GM21619 (cell line): ENCODE data around the gene SOAT2.
"Not testable (repeated sequence)": the region's sequence is repeated elsewhere in the genome, so short reads cannot be mapped to it uniquely, and the experiment has no call there.

ENCODE experiments used
- ATAC-seq: cut with Tn5 transposase; IDR thresholded peaks from one replicate; pipeline ENCODE4 v1.9.1; 2021; ENCODE audit not compliant: unreplicated experiment

The SOAT2 gene

GRCh38 chr12:53131844-53132243, 28.6 kb downstream of the SOAT2 start:
- no peak for ATAC-seq

- ATAC-seq: no peak
These were observed 30.4 kb downstream of the SOAT2 start for GRCh38 chr12:53133722-53134121.

DNA sequence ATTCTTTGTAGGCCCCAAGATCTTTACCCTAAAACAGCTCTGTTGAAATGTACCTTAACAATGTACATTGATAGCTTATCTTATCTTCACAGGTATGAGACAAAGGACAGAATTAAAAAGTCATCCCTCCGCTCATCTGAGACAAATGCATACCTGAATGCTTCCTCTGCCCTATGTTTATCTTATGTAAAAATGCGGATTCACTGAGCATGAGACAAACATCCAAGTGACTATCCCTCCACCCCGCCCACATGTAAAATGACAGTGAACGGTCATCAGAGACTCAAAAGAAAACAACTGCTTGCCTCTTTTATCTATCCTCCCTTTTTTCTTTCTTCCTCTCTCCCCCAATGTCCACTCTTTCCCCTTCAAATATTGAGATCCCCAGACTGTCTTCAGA, 40.1 kb downstream of the SOAT2 start:
- no peak for ATAC-seq

DNA sequence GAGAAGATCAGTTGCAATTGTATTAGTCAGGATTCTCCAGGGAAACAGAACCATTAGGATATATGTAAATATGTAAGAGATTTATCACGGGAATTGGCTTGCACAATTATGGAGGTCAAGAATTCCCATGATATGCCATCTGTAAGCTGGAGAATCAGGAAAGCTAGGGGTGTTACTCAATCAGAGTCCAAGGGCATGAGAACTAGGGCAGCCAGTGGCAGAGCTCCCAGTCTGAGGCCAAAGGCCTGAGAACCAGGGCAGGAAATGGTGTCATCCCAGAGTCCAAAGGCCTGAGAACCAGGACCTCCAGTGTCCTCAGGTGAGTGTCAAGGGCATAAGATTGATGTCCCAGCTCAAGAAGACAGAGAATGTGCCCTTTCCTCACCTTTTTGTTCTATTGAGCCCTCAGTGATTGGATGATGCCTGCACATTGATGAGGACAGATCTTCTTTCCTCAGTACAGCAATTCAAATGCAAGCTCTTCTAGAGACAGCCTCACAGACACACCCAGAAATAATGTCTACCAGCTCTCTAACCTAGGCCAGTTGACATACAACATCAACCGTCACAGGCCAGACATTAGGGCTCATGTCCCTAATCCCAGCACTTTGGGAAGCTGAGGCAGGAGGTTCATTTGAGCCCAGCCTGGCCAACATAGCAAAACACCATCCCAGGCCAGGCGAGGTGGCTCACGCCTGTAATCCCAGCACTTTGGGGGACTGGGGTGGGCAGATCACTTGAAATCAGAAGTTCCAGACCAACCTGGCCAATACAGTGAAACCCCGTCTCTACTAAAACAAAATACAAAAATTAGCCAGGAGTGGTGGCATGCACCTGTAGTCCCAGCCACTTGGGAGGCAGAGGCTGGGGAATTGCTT, 42.3 kb downstream of the SOAT2 start:
- no peak for ATAC-seq

DNA sequence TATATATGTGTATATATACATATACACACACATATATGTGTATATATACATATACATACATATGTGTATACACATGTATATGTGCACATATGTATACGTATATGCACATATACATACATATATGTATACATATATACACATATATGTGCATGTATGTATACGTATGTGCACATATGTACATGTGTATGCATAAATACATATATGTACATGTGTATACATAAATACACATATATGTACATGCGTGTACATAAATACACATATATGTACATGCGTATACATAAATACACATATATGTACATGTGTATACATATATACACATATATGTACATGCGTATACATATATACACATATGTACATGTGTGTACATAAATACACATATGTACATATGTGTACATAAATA, 43.9 kb downstream of the SOAT2 start:
- ATAC-seq: no peak

DNA sequence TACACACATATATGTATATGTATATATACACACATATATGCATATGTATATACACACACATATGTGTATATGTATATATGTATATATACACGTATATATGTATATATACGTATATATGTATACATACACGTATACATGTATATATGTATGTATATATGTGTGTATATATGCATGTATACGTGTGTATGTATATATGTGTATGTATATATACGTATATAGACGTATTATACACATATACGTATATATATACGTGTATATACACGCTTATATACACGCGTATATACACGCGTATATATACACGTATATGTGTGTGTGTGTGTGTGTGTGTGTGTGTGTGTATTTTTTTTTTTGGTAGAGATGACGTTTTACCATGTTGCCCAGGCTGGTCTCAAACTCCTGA, 44.4 kb downstream of the SOAT2 start:
- no peak for ATAC-seq

- ATAC-seq: no peak
These were observed 47.8 kb downstream of the SOAT2 start for GRCh38 chr12:53151039-53151438.

GRCh38 chr12:53152390-53152789, 49.1 kb downstream of the SOAT2 start:
- no peak for ATAC-seq

- ATAC-seq: no peak
These were observed 56.0 kb downstream of the SOAT2 start for GRCh38 chr12:53159195-53159839.

GRCh38 chr12:53160000-53160399, 56.7 kb downstream of the SOAT2 start:
- ATAC-seq: no peak

DNA sequence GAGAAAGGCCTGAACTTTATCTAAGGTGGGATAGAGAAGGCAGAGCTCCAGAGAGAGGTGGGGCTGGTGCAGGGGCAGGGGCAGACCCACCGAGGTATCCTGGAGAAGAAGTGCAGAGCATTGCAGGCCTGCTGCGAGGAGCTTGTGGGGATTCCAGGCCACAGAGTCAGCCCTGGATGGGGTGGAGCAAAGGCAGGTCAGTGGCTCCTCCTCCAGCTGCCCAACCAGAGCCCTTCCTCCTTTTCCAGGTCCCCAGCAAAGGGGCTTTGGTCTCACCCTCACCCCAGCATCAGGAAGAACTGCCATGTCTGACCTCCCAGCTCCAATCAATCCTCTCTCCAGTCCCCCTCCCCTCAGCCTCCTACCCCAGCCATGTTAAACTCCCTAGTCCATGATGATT, 57.4 kb downstream of the SOAT2 start:
- ATAC-seq: no peak

GRCh38 chr12:53161119-53161911, 58.0 kb downstream of the SOAT2 start:
- ATAC-seq: no peak

- ATAC-seq: not testable (repeated sequence)
These were observed 59.7 kb downstream of the SOAT2 start for GRCh38 chr12:53163008-53163407.

DNA sequence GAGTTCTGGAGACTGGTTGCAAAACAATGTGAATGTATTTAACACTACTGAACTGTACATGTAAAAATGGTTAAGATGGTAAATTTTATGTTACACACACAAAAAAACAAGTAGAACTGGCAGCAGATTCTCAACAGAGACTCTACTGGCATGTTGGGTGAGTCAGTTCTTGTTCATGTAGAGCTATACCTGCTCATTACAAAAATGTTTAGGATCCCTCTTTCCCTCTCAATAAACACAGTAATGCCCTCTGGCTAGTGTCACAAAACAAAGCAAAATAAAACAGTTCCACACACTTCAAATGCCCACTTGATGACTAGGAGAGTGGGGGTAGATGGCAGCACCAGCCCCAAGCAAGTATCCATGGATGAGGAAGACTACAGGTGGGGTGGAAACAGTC, 63.6 kb downstream of the SOAT2 start:
- no peak for ATAC-seq

- ATAC-seq: no peak
These were observed 66.4 kb downstream of the SOAT2 start for GRCh38 chr12:53169644-53170043.

- no peak for ATAC-seq
These were observed 66.9 kb downstream of the SOAT2 start for GRCh38 chr12:53170215-53170614.

GRCh38 chr12:53170876-53171724, 67.8 kb downstream of the SOAT2 start:
- no peak for ATAC-seq

- ATAC-seq: no peak
These were observed 68.5 kb downstream of the SOAT2 start for GRCh38 chr12:53171725-53172329.

DNA sequence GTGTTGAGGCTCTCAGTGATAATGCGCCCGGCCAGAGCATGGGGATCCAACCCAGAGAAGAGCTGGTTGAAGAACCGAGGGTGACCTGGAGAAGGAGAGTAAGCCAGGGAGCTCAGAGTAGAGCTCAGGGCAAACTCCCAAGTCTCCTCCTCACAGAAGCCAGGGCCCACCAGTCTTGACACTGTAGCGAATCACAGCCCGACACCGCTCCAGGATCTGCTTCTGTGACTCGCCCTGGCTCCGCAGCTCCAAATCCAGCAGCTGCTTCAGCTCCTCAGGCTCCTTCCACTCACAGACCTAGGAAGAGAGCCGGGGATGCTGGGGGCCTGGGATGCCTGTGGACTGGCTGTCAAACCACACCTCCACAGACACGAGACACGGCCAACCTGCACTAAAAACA, 69.1 kb downstream of the SOAT2 start:
- ATAC-seq: no peak

DNA sequence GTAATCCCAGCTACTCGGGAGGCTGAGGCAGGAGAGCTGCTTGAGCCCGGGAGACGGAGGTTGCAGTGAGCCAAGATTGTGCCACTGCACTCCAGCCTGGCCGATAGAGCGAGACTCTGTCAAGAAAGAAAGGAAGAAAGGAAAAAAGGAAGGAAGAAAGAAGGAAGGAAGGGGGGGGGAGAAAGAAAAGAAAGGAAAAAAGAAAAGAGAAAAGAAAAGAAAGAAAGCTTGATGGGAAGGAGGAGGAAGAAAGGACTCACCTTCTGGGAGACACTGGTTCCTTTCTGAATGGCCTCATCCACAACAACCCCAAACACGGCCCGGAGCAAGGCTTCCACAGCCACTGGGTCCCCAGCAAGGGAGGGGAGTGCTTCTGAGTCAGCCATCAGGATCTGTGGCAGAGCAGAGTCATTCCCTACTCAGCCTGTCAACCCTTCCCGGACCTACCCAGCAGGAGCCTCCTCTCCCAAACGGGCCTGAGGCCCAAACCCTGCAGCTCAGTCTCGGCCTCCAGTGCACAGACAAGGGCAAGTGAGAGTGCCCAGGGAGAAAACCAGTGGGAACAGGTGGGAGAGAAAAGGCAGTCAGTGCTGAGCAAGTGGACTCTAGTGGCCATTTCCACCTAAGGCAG, 69.9 kb downstream of the SOAT2 start:
- no peak for ATAC-seq
